SU-DHL-6 (cell line): ENCODE measurements around the gene AGXT2.

Experiments
- H2AFZ ChIP-seq: fragments of 200-600 bp; sonication (generic); 2 replicates; pipeline ENCODE4 v1.6.1; 2014; ENCODE audit warnings: low read depth, mild to moderate bottlenecking, moderate library complexity, mixed read lengths, antibody characterized with exemption, low read length; ENCODE audit not compliant: severe bottlenecking
- H3F3A ChIP-seq: fragments of 200-600 bp; shearing (Covaris generic); 2 replicates; pipeline ENCODE4 v1.6.0; 2016; ENCODE audit warnings: antibody characterized with exemption, mild to moderate bottlenecking; ENCODE audit not compliant: insufficient read depth
- H3K27ac ChIP-seq: fragments of 200-600 bp; sonication (generic); 2 replicates; pipeline ENCODE4 v1.5.1; 2016; ENCODE audit warnings: low read depth, mild to moderate bottlenecking, low read length, moderate library complexity, mixed read lengths
- H3K27me3 ChIP-seq: fragments of 200-600 bp; sonication (generic), shearing (Covaris generic); 2 replicates; pipeline ENCODE4 v1.6.0; 2014; ENCODE audit warnings: mild to moderate bottlenecking, low read length
- H3K36me3 ChIP-seq: fragments of 200-600 bp; sonication (generic); 2 replicates; pipeline ENCODE4 v1.6.1; 2014; ENCODE audit warnings: mild to moderate bottlenecking, low read length, mixed read lengths
- H3K4me2 ChIP-seq: fragments of 300-600, 200-600 bp; shearing (Covaris generic), sonication (generic); 2 replicates; pipeline ENCODE4 v1.6.0; 2014; ENCODE audit warnings: low read length, low read depth, mild to moderate bottlenecking; ENCODE audit not compliant: poor library complexity, severe bottlenecking
- H3K4me3 ChIP-seq: fragments of 200-600 bp; sonication (generic); 2 replicates; pipeline ENCODE4 v1.5.1; 2014; ENCODE audit warnings: antibody characterized with exemption, low read length, mild to moderate bottlenecking, mixed read lengths; ENCODE audit not compliant: insufficient read depth, poor library complexity, severe bottlenecking
- H3K79me2 ChIP-seq: fragments of 200-600 bp; sonication (generic); 2 replicates; pipeline ENCODE4 v1.6.1; 2014; ENCODE audit warnings: mild to moderate bottlenecking, low read length, moderate library complexity; ENCODE audit not compliant: insufficient read depth
- H3K9ac ChIP-seq: fragments of 200-600 bp; sonication (generic); 2 replicates; pipeline ENCODE4 v1.7.0; 2014; ENCODE audit warnings: mild to moderate bottlenecking, low read length
- H3K9me2 ChIP-seq: fragments of 200-600 bp; sonication (generic); replicated peaks from 2 replicates; pipeline ENCODE4 v1.6.1; 2014; ENCODE audit warnings: low read length; ENCODE audit not compliant: insufficient read depth
- H3K9me3 ChIP-seq: fragments of 200-600 bp; sonication (generic); 2 replicates; pipeline ENCODE4 v1.6.1; 2014; ENCODE audit warnings: low read length, mixed read lengths; ENCODE audit not compliant: insufficient read depth
- H4K20me1 ChIP-seq: fragments of 200-600 bp; sonication (generic); 2 replicates; pipeline ENCODE4 v1.6.1; 2014; ENCODE audit warnings: low read depth, mild to moderate bottlenecking, antibody characterized with exemption, low read length, moderate library complexity, mixed read lengths
- EZH2phosphoT487 ChIP-seq: fragments of 200-600 bp; sonication (generic), shearing (Covaris generic); conservative IDR thresholded peaks from 2 replicates; pipeline ENCODE4 v1.6.1; 2018; ENCODE audit warnings: mild to moderate bottlenecking, antibody characterized with exemption, low read length, moderate library complexity, mixed read lengths
- TF ChIP-seq, protein P1 (sequence below): fragments of 200-600 bp; sonication (generic); IDR thresholded peaks from one replicate; pipeline ENCODE4 v1.5.1; 2017; ENCODE audit warnings: antibody characterized with exemption, mild to moderate bottlenecking, low read length, moderate library complexity; ENCODE audit not compliant: insufficient read depth, poor library complexity, severe bottlenecking

Gene AGXT2

DNA sequence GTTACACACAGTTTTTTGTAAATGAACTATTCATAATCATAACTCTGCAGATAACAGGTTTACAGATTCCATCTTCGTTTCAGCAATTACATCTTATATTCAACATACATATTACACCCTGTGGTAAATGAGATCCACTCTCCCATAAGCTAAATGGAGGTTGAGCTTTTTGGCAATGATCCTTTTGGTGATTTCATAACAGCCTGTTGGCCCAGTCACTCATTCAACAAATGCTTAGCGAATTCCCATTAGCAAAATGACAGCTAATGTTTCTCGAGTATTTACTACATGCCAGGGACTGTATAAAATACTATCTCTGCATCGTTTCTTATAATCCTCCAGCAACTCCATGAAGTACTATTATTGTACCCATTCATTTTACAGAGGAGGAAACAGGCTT is 25.4 kb upstream of the AGXT2 start:
- no peak for TF ChIP-seq EZH2phosphoT487
- TF ChIP-seq, protein P1, sequence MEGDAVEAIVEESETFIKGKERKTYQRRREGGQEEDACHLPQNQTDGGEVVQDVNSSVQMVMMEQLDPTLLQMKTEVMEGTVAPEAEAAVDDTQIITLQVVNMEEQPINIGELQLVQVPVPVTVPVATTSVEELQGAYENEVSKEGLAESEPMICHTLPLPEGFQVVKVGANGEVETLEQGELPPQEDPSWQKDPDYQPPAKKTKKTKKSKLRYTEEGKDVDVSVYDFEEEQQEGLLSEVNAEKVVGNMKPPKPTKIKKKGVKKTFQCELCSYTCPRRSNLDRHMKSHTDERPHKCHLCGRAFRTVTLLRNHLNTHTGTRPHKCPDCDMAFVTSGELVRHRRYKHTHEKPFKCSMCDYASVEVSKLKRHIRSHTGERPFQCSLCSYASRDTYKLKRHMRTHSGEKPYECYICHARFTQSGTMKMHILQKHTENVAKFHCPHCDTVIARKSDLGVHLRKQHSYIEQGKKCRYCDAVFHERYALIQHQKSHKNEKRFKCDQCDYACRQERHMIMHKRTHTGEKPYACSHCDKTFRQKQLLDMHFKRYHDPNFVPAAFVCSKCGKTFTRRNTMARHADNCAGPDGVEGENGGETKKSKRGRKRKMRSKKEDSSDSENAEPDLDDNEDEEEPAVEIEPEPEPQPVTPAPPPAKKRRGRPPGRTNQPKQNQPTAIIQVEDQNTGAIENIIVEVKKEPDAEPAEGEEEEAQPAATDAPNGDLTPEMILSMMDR: no peak
- Histone ChIP-seq H3K27ac (no peak overlapping the region), H3K79me2 (no peaks in the 10 kb centered on the region), H3K4me2 (no peak overlapping the region), H2AFZ (no peak overlapping the region), H3K9me2 (no peaks in the 10 kb centered on the region), H3K9ac (no peak overlapping the region), H4K20me1 (no peaks in the 10 kb centered on the region), H3K27me3 (no peaks in the 10 kb centered on the region), H3K4me3 (no peak overlapping the region), H3F3A (no peaks in the 10 kb centered on the region), H3K36me3 (no peaks in the 10 kb centered on the region), H3K9me3 (no peaks in the 10 kb centered on the region)

DNA sequence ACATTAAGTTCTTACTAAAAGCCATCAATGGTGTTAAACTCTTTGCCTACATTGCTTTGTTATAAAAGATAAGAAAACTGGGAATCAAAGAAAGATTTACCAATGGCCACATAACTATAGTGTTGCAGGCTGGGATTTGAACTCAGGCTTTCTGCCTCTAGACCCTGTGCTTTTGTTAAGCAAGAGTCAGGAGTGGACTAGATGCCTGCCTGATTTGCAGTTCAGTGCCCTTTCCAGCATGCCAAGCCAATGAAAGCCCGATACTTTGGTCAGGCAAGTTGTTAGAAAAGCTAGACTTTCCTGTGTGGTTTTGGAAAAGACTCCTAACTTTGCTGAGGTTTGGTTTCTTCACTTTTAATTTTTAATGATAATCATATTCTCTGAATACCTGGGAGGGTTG is 21.4 kb upstream of the AGXT2 start:
- no peaks in the 10 kb centered on the region for H3K36me3 ChIP-seq
- H3K9me3 ChIP-seq: no peaks in the 10 kb centered on the region
- H4K20me1 ChIP-seq: no peaks in the 10 kb centered on the region
- no peak overlapping the region for H3K4me2 ChIP-seq
- H3K9me2 ChIP-seq: no peaks in the 10 kb centered on the region
- H3K27me3 ChIP-seq: no peaks in the 10 kb centered on the region
- no peak overlapping the region for H3K9ac ChIP-seq
- H2AFZ ChIP-seq: no peak overlapping the region
- no peaks in the 10 kb centered on the region for H3F3A ChIP-seq
- TF ChIP-seq, protein P1: no peak
- no peak for TF ChIP-seq EZH2phosphoT487
- H3K79me2 ChIP-seq: no peaks in the 10 kb centered on the region
- H3K27ac ChIP-seq: no peak overlapping the region
- H3K4me3 ChIP-seq: no peak overlapping the region

DNA sequence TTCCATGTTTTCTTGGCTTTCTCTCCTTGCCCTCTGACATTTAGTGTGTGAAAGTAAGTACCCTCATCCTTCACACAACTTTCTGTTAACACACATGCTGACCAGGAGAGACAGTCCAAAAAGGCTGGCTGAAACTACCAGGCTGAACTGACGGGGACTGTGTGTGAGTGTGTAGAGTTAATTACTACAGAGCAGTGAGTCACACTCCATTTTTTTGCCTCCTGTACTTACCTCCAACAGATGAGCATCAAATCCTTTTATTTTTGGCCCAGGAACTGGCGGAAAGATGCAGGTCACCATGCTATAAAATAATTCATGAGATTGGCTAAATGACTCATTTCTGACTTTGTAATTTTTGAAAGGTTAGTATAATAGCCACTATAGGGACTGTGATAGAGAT is 20.2 kb upstream of the AGXT2 start:
- no peaks in the 10 kb centered on the region for H4K20me1 ChIP-seq
- H2AFZ ChIP-seq: no peak overlapping the region
- H3K4me3 ChIP-seq: no peak overlapping the region
- no peaks in the 10 kb centered on the region for H3K9me2 ChIP-seq
- no peaks in the 10 kb centered on the region for H3K79me2 ChIP-seq
- H3K4me2 ChIP-seq: no peak overlapping the region
- no peaks in the 10 kb centered on the region for H3K36me3 ChIP-seq
- TF ChIP-seq, protein P1: no peak
- TF ChIP-seq EZH2phosphoT487: no peak
- H3F3A ChIP-seq: no peaks in the 10 kb centered on the region
- no peaks in the 10 kb centered on the region for H3K9me3 ChIP-seq
- H3K27ac ChIP-seq: no peak overlapping the region
- no peak overlapping the region for H3K9ac ChIP-seq
- H3K27me3 ChIP-seq: no peaks in the 10 kb centered on the region

DNA sequence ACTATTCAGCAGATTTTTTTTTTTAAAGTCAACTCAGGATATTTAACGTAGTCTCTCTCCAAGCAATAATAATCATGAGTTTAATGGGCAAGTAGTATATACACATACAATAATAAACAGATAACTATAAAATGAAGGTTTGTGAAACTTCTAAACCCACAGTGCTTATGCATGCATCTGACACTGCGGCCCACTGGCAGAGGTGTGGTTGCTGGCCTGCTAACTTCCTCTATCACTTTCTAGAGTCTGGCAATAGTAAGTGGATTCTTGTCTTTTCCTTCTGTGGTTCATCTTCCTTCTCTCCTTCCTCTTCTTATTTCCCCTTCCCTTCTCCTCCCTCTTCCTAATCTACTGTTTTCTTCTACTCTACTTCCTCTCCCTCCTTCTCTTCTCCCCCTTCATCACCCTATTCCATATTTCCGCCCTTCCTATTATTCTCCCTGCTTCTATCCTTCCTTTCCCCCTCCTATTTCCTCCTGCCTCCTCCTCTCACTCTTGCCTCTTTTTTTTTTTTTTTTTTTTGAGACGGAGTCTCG is 18.6 kb upstream of the AGXT2 start:
- Histone ChIP-seq H3K4me3 (no peak overlapping the region), H3K36me3 (no peaks in the 10 kb centered on the region), H3K9ac (no peak overlapping the region), H4K20me1 (no peaks in the 10 kb centered on the region), H2AFZ (no peak overlapping the region), H3K27me3 (no peaks in the 10 kb centered on the region), H3K79me2 (no peaks in the 10 kb centered on the region), H3F3A (no peaks in the 10 kb centered on the region), H3K9me2 (no peaks in the 10 kb centered on the region), H3K4me2 (no peak overlapping the region), H3K27ac (no peak overlapping the region), H3K9me3 (no peaks in the 10 kb centered on the region)
- TF ChIP-seq, protein P1: no peak
- no peak for TF ChIP-seq EZH2phosphoT487
